K562 (cell line): ENCODE measurements around the gene FUT6. TPM values are rescaled to one million over a fixed set of nuclear protein-coding genes. Genes with fewer than 3 reads are reported as not detected.

ENCODE experiments used
- ATAC-seq: fragments of 200-7000 bp; cut with Tn5 transposase; 3 replicates; pipeline ENCODE4 v1.9.1; 2020; ENCODE audit warnings: moderate library complexity
- BruUV-seq: library from RNA; stranded (reverse); fragments of 400-500 nt; replicated peaks from 2 replicates; lab custom pipeline; 2021; lab: Mats Ljungman, UMichigan
- CTCF ChIA-PET: fragments of 300-600 bp; formaldehyde crosslinking; extraction: SDS; loops from one replicate; lab custom pipeline; 2021; ENCODE audit warnings: low intra/inter-chr PET ratio; lab: Yijun Ruan, JAX
- POLR2A ChIA-PET: fragments of 300-600, 350-650 bp; sonication (Branson Sonifier 250); formaldehyde crosslinking; extraction: SDS; loops from one replicate; lab custom pipeline; 2021; ENCODE audit warnings: antibody characterized with exemption, inconsistent platforms; lab: Yijun Ruan, JAX
- DNase-seq, 4 experiments: peaks; one replicate each; pipeline versions ENCODE4 v3.0.0 to v3.0.0-alpha.2; 2011 to 2018; ENCODE audit warnings: low spot score in 3 of 4, mixed read lengths in 3 of 4; ENCODE audit errors: extremely low read depth in 1 of 4
- FAIRE-seq: peaks from 2 replicates; lab custom pipeline; 2011; peaks lifted over from hg19 to GRCh38; lab: Jason Lieb, UNC
- H2AFZ ChIP-seq: 2 replicates; pipeline ENCODE4 v1.6.0; 2011; ENCODE audit warnings: low read depth, low read length, control low read depth, inconsistent platforms
- H3K27ac ChIP-seq: fragments of 200-600 bp; 3 replicates; pipeline ENCODE4 v1.8.0; 2011; ENCODE audit warnings: low read depth, mild to moderate bottlenecking, control low read depth, inconsistent platforms, low read length, moderate library complexity, mixed read lengths; ENCODE audit errors: extremely low read depth
- H3K27me3 ChIP-seq, 2 experiments: fragments of 300-600 bp in 1 of 2; 2 replicates in 1 of 2; 3 replicates in 1 of 2; pipeline versions ENCODE4 v1.6.0 to v1.8.0; 2011; ENCODE audit warnings: inconsistent platforms in 2 of 2, low read length in 2 of 2, mild to moderate bottlenecking in 1 of 2, mixed read lengths in 1 of 2, moderate library complexity in 1 of 2; ENCODE audit not compliant: control insufficient read depth in 2 of 2, insufficient read depth in 2 of 2
- H3K36me3 ChIP-seq: fragments of 300-600 bp; 3 replicates; pipeline ENCODE4 v1.8.0; 2011; ENCODE audit warnings: mild to moderate bottlenecking, low read length, inconsistent platforms; ENCODE audit not compliant: control insufficient read depth, insufficient read depth
- H3K4me1 ChIP-seq, 2 experiments: fragments of 200-600 bp in 1 of 2; replicated peaks in 1 of 2; 2 replicates in 1 of 2; 3 replicates in 1 of 2; pipeline versions ENCODE4 v1.5.1 to v1.8.0; 2011; ENCODE audit warnings: inconsistent platforms in 2 of 2, low read length in 2 of 2, mild to moderate bottlenecking in 1 of 2, mixed read lengths in 1 of 2, moderate library complexity in 1 of 2; ENCODE audit not compliant: control insufficient read depth in 2 of 2, insufficient read depth in 2 of 2
- H3K4me2 ChIP-seq: 2 replicates; pipeline ENCODE4 v1.6.1; 2011; ENCODE audit warnings: low read length, control low read depth, inconsistent platforms, mixed read lengths; ENCODE audit not compliant: insufficient read depth
- H3K4me3 ChIP-seq: fragments of 200-600 bp; sonication (generic), shearing (Covaris generic); 2 replicates; pipeline ENCODE4 v1.5.1; 2016; ENCODE audit warnings: control low read depth, inconsistent platforms
- H3K79me2 ChIP-seq: fragments of 200-600 bp; 3 replicates; pipeline ENCODE4 v1.8.0; 2011; ENCODE audit warnings: low read length, inconsistent platforms; ENCODE audit not compliant: control insufficient read depth, insufficient read depth
- H3K9ac ChIP-seq, 2 experiments: 2 replicates each; pipeline versions ENCODE4 v1.6.0 to v1.6.1; 2011; ENCODE audit warnings: low read depth in 2 of 2, low read length in 2 of 2, control low read depth in 1 of 2, inconsistent platforms in 1 of 2, mild to moderate bottlenecking in 1 of 2, mixed read lengths in 1 of 2; ENCODE audit not compliant: insufficient read depth in 1 of 2
- H3K9me1 ChIP-seq: one replicate; pipeline ENCODE4 v1.6.0; 2011; ENCODE audit warnings: inconsistent platforms, mild to moderate bottlenecking, low read length, moderate library complexity; ENCODE audit not compliant: control insufficient read depth, insufficient read depth
- H3K9me3 ChIP-seq: replicated peaks from 2 replicates; pipeline ENCODE4 v1.5.1; 2011; ENCODE audit warnings: low read depth, low read length, inconsistent platforms; ENCODE audit not compliant: control insufficient read depth, insufficient read depth
- H4K20me1 ChIP-seq: replicated peaks from 2 replicates; pipeline ENCODE4 v1.6.1; 2011; ENCODE audit warnings: low read length, inconsistent platforms, mixed read lengths; ENCODE audit not compliant: control insufficient read depth, insufficient read depth
- CBX1 ChIP-seq: sonication (generic); IDR thresholded peaks from 2 replicates; pipeline ENCODE4 v1.6.1; 2016; ENCODE audit warnings: antibody characterized with exemption, low read depth, mild to moderate bottlenecking
- CHD4 ChIP-seq: fragments of 200-600 bp; sonication (generic); IDR thresholded peaks from 3 replicates; pipeline ENCODE4 v1.6.1; 2012; ENCODE audit warnings: low read depth, mild to moderate bottlenecking, mixed read lengths, low read length, inconsistent platforms; ENCODE audit not compliant: insufficient read depth, insufficient replicate concordance, poor library complexity, severe bottlenecking
- GTF2B ChIP-seq: IDR thresholded peaks from 2 replicates; pipeline ENCODE4 v1.6.1; 2011; ENCODE audit not compliant: insufficient read length; ENCODE audit errors: extremely low read depth
- MCM7 ChIP-seq, 2 experiments: fragments of 450-650 bp; IDR thresholded peaks; 2 replicates each; pipeline ENCODE4 v1.6.1; 2016 to 2018
- MECOM ChIP-seq: fragments of 250-450 bp; sonication (Bioruptor Pico); IDR thresholded peaks from 2 replicates; pipeline ENCODE4 v1.8.0; 2022; ENCODE audit warnings: inconsistent platforms
- MED1 ChIP-seq: sonication (generic); formaldehyde crosslinking; IDR thresholded peaks from 2 replicates; pipeline ENCODE4 v1.8.1; 2023; ENCODE audit warnings: missing genetic modification reagents, borderline replicate concordance
- MIER1 ChIP-seq: fragments of 450-650 bp; IDR thresholded peaks from 2 replicates; pipeline ENCODE4 v1.6.1; 2016; ENCODE audit warnings: antibody characterized with exemption, mild to moderate bottlenecking, low read depth
- PHTF2 ChIP-seq: fragments of 250-450 bp; sonication (Bioruptor Pico); IDR thresholded peaks from 2 replicates; pipeline ENCODE4 v1.5.0; 2021; ENCODE audit warnings: mild to moderate bottlenecking
- PKNOX1 ChIP-seq: fragments of 450-650 bp; IDR thresholded peaks from 2 replicates; pipeline ENCODE4 v1.6.1; 2016
- PML ChIP-seq: IDR thresholded peaks from 2 replicates; pipeline ENCODE4 v1.6.1; 2012; ENCODE audit warnings: low read length, inconsistent platforms
- POLR2A ChIP-seq: fragments of 450-650 bp; conservative IDR thresholded peaks from 2 replicates; pipeline ENCODE4 v1.6.1; 2016
- POLR2AphosphoS5 ChIP-seq: IDR thresholded peaks from 2 replicates; pipeline ENCODE4 v1.6.1; 2011; ENCODE audit warnings: mild to moderate bottlenecking, low read depth, low read length, moderate library complexity; ENCODE audit not compliant: control insufficient read depth, insufficient read depth
- POLR2H ChIP-seq: IDR thresholded peaks from 2 replicates; pipeline ENCODE4 v1.6.1; 2016; ENCODE audit warnings: missing genetic modification characterization, low read depth, mild to moderate bottlenecking, control low read depth, missing compliant biosample characterization, moderate library complexity
- SIN3A ChIP-seq, 2 experiments: fragments of 150-350 bp in 1 of 2; IDR thresholded peaks; 2 replicates each; pipeline ENCODE4 v1.6.1; 2011 to 2016; ENCODE audit warnings: borderline replicate concordance in 2 of 2, low read depth in 2 of 2, low read length in 2 of 2, mild to moderate bottlenecking in 2 of 2, moderate library complexity in 2 of 2; ENCODE audit not compliant: control insufficient read depth in 1 of 2
- TAF9B ChIP-seq: fragments of 450-650 bp; IDR thresholded peaks from 2 replicates; pipeline ENCODE4 v1.6.1; 2018; ENCODE audit warnings: mild to moderate bottlenecking; ENCODE audit not compliant: partially characterized antibody
- TBP ChIP-seq: optimal IDR thresholded peaks from 2 replicates; pipeline ENCODE3; 2011; ENCODE audit warnings: low read depth, low read length, improper control_type of control experiment
- TEAD4 ChIP-seq, 2 experiments: sonication (generic) in 1 of 2; formaldehyde crosslinking in 1 of 2; IDR thresholded peaks; 2 replicates each; pipeline versions ENCODE4 v1.6.1 to v1.8.0; 2012 to 2022; ENCODE audit warnings: borderline replicate concordance in 1 of 2, inconsistent platforms in 1 of 2, low read length in 1 of 2, mild to moderate bottlenecking in 1 of 2, missing genetic modification reagents in 1 of 2
- TFAM ChIP-seq: fragments of 250-450 bp; sonication (Bioruptor Pico); conservative IDR thresholded peaks from 2 replicates; pipeline ENCODE4 v1.5.0; 2021; ENCODE audit warnings: mild to moderate bottlenecking, moderate library complexity
- ZNF24 ChIP-seq: fragments of 450-650 bp; IDR thresholded peaks from 2 replicates; pipeline ENCODE4 v1.6.1; 2016
- ZZZ3 ChIP-seq: fragments of 450-650 bp; IDR thresholded peaks from 2 replicates; pipeline ENCODE4 v1.6.1; 2016; ENCODE audit warnings: antibody characterized with exemption, mild to moderate bottlenecking, moderate library complexity
- WGBS: fragments of 100-300 bp; shearing (Covaris generic); methylation state at CpG from one replicate; pipeline ENCODE4 v1.1.6; 2016; ENCODE audit warnings: low coverage, mixed read lengths; ENCODE audit not compliant: insufficient coverage; ENCODE audit errors: missing lambda C conversion rate; 5-methylcytosine and 5-hydroxymethylcytosine counted together
- in situ Hi-C: fragments of 300-500 bp; cut with MboI; formaldehyde crosslinking; loops from 4 replicates; pipeline ENCODE4 v1.15.0; 2018; ENCODE audit warnings: inconsistent platforms, mixed read lengths
- intact Hi-C: fragments of 100-400 bp; cut with micrococcal nuclease; formaldehyde crosslinking; loops from 2 replicates; pipeline ENCODE4 v1.14.2; 2022
- polyA plus RNA-seq, 8 experiments: library from polyadenylated mRNA; depleted of rRNA in 4 of 8; stranded (reverse) in 5 of 8; unstranded in 3 of 8; fragments of >200 nt; fragmentation: Nextera tagmentation in 2 of 8; fragmentation: Illumina TruSeq in 1 of 8; extraction: Ambion mirVana in 2 of 8; extraction: Trizol in 1 of 8; gene quantifications; 2 replicates each; pipeline versions ENCODE4 v1.2.1 to v1.2.3, GENCODE V29; 2011 to 2014; ENCODE audit warnings: inconsistent platforms in 1 of 8, missing spikeins in 1 of 8
- total RNA-seq, 7 experiments: library from RNA; depleted of rRNA in 6 of 7; stranded (reverse); fragments of >200 nt in 6 of 7; fragmentation: Illumina TruSeq in 2 of 7; extraction: Trizol in 2 of 7; gene quantifications; 2 replicates each; pipeline versions ENCODE4 v1.2.1 to v1.2.3, GENCODE V29; 2011 to 2021; ENCODE audit warnings: low replicate concordance in 1 of 7

The FUT6 gene
- total and polyA plus RNA-seq, 9 of the 15 experiments (the other 6 are each of a cell fraction or from before 2014, with no cell fraction given), result 0.04 TPM; not detected in 8

GRCh38 chr19:5821521-5822180 lies 17.9 kb downstream of the FUT6 start:
- in situ Hi-C loops, result no loop called here
- no peak overlapping the region for H3K27ac ChIP-seq
- H3K9me3 ChIP-seq, result no peaks in the 10 kb centered on the region
- BruUV-seq, result no TSS peak
- DNase-seq (no peak), FAIRE-seq (no peak), ATAC-seq (no peak)
- ChIA-PET POLR2A (interaction anchor here (0.6 to 1.2 kb wide), 4 partner anchors 10 to 44 kb away, joined by 3 to 4 read pairs (median 3); no protein-coding TSS in a partner anchor), CTCF (interaction anchor here (3.3 kb wide), 1 partner anchor 17 kb away, joined by 20 read pairs; the partner anchor contains the start of gene NRTN)
- H3K36me3 ChIP-seq, result no peaks in the 10 kb centered on the region
- H3K9ac ChIP-seq, result no peak overlapping the region; a peak in 1 of 4 replicates
- H3K4me3 ChIP-seq, result no peak overlapping the region
- H3K27me3 ChIP-seq, result no peaks in the 10 kb centered on the region
- WGBS, result 17% methylated on average over 8 of the region's 8 CpGs
- no peaks in the 10 kb centered on the region for H4K20me1 ChIP-seq
- no peak overlapping the region for H3K4me2 ChIP-seq
- no peaks in the 10 kb centered on the region for H3K79me2 ChIP-seq
- intact Hi-C loops, result loop anchor here (2.0 kb wide), 1 partner anchor 17 kb away; the partner anchor contains the start of gene NRTN
- H3K4me1 ChIP-seq, result peaks cover 0 to 33% of the 10 kb centered on the region in 2 experiments; a peak in 3 of 5 replicates
- no peaks in the 10 kb centered on the region for H3K9me1 ChIP-seq
- TF ChIP-seq TFAM (no peak), MCM7 (IDR thresholded peaks at IDR 0.05) (no peak), ZZZ3 (no peak), CHD4 (no peak), PKNOX1 (no peak), SIN3A (IDR thresholded peaks at IDR 0.05; ENCODE audit: borderline replicate concordance in 2 of 2, control insufficient read depth in 1 of 2, low read depth in 2 of 2, low read length in 2 of 2) (0 out of 4 replicates have a peak, but pooled peaks of 1 of the 2 experiments have one; percentile 14), PHTF2 (no peak), CBX1 (peak; percentile 38; the same call in 1 of the 2 replicates), TAF9B (no peak), TBP (peak; percentile 77), POLR2A (peak; percentile 72), TEAD4 (IDR thresholded peaks at IDR 0.05; ENCODE audit: low read length) (0 out of 2 replicates have a peak, but pooled peaks have one; percentile 16), TEAD4 (CRISPR knock-in tag; IDR thresholded peaks at IDR 0.05; ENCODE audit: borderline replicate concordance) (no peak), MECOM (CRISPR knock-in tag) (no peak), MED1 (CRISPR knock-in tag) (no peak), PML (peak; percentile 65; the same call in 1 of the 2 replicates), ZNF24 (peak; percentile 91), POLR2H (tag) (no peak), MIER1 (no peak), POLR2AphosphoS5 (peak; percentile 69; the same call in 1 of the 2 replicates), GTF2B (peak; percentile 56)
- H2AFZ ChIP-seq, result no peak overlapping the region
